RWPE1 (cell line): ENCODE results near the gene GRM5.

Experiments
- CTCF ChIA-PET: fragments of 350-600 bp; sonication (Branson Sonifier 250); formaldehyde crosslinking; extraction: SDS; loops from one replicate; lab custom pipeline; 2021; lab: Yijun Ruan, JAX
- POLR2A ChIA-PET: fragments of 400-600 bp; formaldehyde crosslinking; extraction: SDS; loops from one replicate; lab custom pipeline; 2020; ENCODE audit warnings: antibody characterized with exemption; ENCODE audit not compliant: low non-redundant PET; lab: Yijun Ruan, JAX
- DNase-seq: peaks from one replicate; pipeline ENCODE4 v3.0.0; 2012; ENCODE audit warnings: low spot score
- H3K27ac ChIP-seq: fragments of 450-650 bp; 2 replicates; pipeline ENCODE4 v1.5.1; 2017
- CTCF ChIP-seq: fragments of 450-650 bp; conservative IDR thresholded peaks from 2 replicates; pipeline ENCODE4 v1.5.1; 2017; ENCODE audit warnings: low read depth, mild to moderate bottlenecking

GRM5 gene

GRCh38 chr11:88529426-88529825 lies 536.4 kb downstream of the GRM5 start:
- ChIA-PET CTCF (no interaction called here), POLR2A (no interaction called here)
- H3K27ac ChIP-seq, result no peak overlapping the region
- no peak for DNase-seq
- TF ChIP-seq CTCF, result no peak

GRCh38 chr11:88523386-88524071 lies 542.3 kb downstream of the GRM5 start:
- DNase-seq, result peak; percentile 10
- ChIA-PET POLR2A (no interaction called here), CTCF (no interaction called here)
- TF ChIP-seq CTCF, result no peak
- no peak overlapping the region for H3K27ac ChIP-seq

- ChIA-PET CTCF (interaction anchor here (0.5 kb wide), 1 partner anchor 647 kb away, joined by 3 read pairs; no protein-coding TSS in a partner anchor), POLR2A (no interaction called here)
- no peak for DNase-seq
- H3K27ac ChIP-seq, result no peak overlapping the region
- no peak for TF ChIP-seq CTCF
These were observed 543.0 kb downstream of the GRM5 start for GRCh38 chr11:88522624-88523385.

DNA sequence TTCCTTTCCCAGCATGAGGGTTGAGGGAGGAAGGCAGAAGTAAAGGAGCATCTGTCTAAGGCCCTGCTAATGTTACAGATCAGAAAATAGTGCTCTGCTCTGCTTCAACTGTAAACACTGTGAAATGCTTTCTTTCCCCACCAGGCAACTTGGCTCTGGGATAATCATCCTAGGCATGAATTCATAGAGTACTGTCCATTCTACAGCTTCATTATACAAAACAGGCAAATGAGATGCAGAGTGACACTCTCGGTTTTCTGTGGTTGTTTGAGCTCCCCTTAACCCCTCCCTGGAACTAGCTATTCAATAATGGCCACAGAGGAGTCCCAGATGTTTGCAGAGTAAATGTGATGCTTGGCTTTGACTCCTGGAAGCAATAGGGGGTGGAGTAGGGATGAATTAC lies 544.0 kb downstream of the GRM5 start:
- H3K27ac ChIP-seq, result no peak overlapping the region
- no peak for DNase-seq
- POLR2A ChIA-PET, result no interaction called here
- CTCF ChIA-PET, result interaction anchor here (0.7 kb wide), 1 partner anchor 195 kb away, joined by 5 read pairs; no protein-coding TSS in a partner anchor
- TF ChIP-seq CTCF, result no peak

DNA sequence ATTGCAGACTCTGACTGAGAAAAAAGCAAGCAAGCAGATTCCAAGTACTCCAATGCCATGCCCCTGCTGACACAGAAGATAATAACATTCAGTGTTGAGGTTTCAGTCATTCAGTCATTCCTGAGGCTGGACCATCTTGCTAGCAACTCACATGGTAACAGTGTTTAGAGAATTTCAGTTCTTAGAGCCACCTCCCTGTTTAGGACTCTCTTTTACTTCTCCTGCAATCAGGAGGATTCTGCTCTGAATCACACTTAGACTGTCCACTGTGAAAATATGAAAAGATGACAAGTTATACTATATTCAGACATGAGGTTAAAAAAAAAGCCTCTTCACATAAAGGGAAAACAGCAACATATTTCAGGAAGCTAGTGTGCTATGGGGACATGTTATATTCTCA lies 544.4 kb downstream of the GRM5 start:
- ChIA-PET CTCF (no interaction called here), POLR2A (no interaction called here)
- no peak for DNase-seq
- TF ChIP-seq CTCF, result no peak
- H3K27ac ChIP-seq, result no peak overlapping the region

DNA sequence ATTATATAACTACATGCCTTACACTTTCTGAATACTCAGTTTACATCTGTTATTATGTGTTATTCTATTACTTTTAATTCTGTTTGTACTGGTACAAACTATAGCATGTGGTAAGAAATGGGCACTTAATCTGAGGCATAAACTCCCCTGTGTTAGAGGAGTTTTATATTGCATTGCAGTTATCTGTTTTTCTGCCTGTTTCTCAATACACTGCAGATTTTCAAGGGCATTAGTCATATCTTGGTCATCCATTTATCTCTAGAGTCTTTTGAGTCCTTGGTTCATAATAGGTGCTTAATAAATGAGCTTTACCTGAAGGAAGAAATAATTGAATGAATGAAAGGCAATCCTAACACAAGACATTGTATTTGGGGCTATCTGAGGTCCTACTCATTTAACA lies 545.4 kb downstream of the GRM5 start:
- H3K27ac ChIP-seq, result no peak overlapping the region
- peak; percentile 11 for DNase-seq
- CTCF ChIA-PET, result interaction anchor here (0.6 kb wide), 1 partner anchor 594 kb away, joined by 5 read pairs; no protein-coding TSS in a partner anchor
- POLR2A ChIA-PET, result no interaction called here
- no peak for TF ChIP-seq CTCF
